HCT116 (cell line): ENCODE data around the gene PBX1.

Experiments
- CEBPB ChIP-seq: IDR thresholded peaks from 2 replicates; pipeline ENCODE4 v1.6.1; 2012; ENCODE audit warnings: low read depth
- CTCF ChIP-seq, 3 experiments: fragments of 200-600 bp in 1 of 3; sonication (generic) in 1 of 3; IDR thresholded peaks in 2 of 3; conservative IDR thresholded peaks in 1 of 3; 2 replicates each; pipeline ENCODE4 v1.5.1; 2012 to 2017; ENCODE audit warnings: low read depth in 2 of 3, low read length in 2 of 3, antibody characterized with exemption in 1 of 3, borderline replicate concordance in 1 of 3, control low read depth in 1 of 3, mild to moderate bottlenecking in 1 of 3, mixed read lengths in 1 of 3, mixed run types in 1 of 3, moderate library complexity in 1 of 3; ENCODE audit not compliant: insufficient read depth in 1 of 3
- POLR2A ChIP-seq: IDR thresholded peaks from 2 replicates; pipeline ENCODE4 v1.7.0; 2011; ENCODE audit warnings: borderline replicate concordance; ENCODE audit not compliant: insufficient read depth, insufficient read length; ENCODE audit errors: extremely low read depth
- TCF7L2 ChIP-seq: IDR thresholded peaks from 2 replicates; pipeline ENCODE4 v1.7.0; 2011; ENCODE audit warnings: borderline replicate concordance, inconsistent platforms; ENCODE audit not compliant: insufficient read depth, insufficient read length; ENCODE audit errors: extremely low read depth
- TF ChIP-seq, protein P1 (sequence below): IDR thresholded peaks from 2 replicates; pipeline ENCODE4 v1.6.1; 2012
- TF ChIP-seq, protein P2 (sequence below): IDR thresholded peaks from 2 replicates; pipeline ENCODE4 v1.6.1; 2012

DNA sequence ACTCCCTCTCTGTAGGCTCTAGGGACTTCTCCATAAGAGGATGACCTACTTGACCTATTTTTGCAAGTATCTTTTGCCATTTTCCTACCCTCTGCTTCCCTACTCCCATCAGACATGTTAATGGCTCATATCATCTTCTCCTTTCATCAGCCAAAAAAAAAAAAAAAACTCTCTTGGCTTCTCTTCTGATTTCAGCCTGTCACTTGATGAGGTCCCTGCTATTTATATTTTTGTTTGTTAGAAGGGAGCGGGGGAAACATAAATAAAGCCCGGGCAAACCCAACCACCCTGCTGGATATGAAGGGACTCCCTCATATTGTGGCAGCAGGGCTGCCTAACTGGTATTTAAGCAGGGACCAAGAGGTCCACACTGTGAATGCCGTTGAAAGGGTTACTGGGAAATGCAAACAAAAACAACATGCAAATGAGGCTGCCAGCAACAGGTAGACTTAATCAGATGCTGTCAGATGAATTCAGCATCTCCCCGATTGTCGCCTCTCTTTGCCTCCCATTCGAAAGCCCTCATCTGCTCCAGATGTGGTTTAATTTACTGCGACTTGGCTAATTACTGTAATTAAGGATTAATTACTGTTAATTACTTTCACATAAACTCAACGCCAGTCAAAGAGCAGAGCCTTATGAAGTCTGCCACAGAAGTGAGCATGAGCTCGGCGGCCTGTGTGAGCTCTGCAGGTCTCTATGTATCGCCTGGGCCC, 172.3 kb downstream of the PBX1 start:
- TF ChIP-seq CEBPB, result no peak
- TF ChIP-seq CTCF (IDR thresholded peaks at IDR 0.05 in 2 of 3, conservative IDR thresholded peaks at IDR 0.05 in 1 of 3; ENCODE audit: borderline replicate concordance in 1 of 3, insufficient read depth in 1 of 3, low read depth in 2 of 3, low read length in 2 of 3), result no peak
- no peak for TF ChIP-seq POLR2A
- TF ChIP-seq, protein P1, sequence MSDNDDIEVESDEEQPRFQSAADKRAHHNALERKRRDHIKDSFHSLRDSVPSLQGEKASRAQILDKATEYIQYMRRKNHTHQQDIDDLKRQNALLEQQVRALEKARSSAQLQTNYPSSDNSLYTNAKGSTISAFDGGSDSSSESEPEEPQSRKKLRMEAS, result no peak
- TF ChIP-seq, protein P2, sequence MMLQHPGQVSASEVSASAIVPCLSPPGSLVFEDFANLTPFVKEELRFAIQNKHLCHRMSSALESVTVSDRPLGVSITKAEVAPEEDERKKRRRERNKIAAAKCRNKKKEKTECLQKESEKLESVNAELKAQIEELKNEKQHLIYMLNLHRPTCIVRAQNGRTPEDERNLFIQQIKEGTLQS, result no peak
- no peak for TF ChIP-seq TCF7L2
